NCI-H2171 treated with DMSO at 0.1 percent for 48 hours (cell line): Measurements from ENCODE around the gene FOXP1.

Experiments used
- DNase-seq: peaks from one replicate; lab custom pipeline; 2025; lab: John Stamatoyannopoulos, UW

FOXP1 gene

GRCh38 chr3:71055257-71056001, 528.1 kb downstream of the FOXP1 start:
- no peak for DNase-seq

- DNase-seq = no peak
These were observed 529.2 kb downstream of the FOXP1 start for GRCh38 chr3:71054312-71054711.

- DNase-seq = no peak
These were observed 530.0 kb downstream of the FOXP1 start for GRCh38 chr3:71053495-71053894.

- DNase-seq = no peak
These were observed 530.8 kb downstream of the FOXP1 start for GRCh38 chr3:71052716-71053115.

GRCh38 chr3:71051893-71052687, 531.4 kb downstream of the FOXP1 start:
- DNase-seq = peak; percentile 56

GRCh38 chr3:71051259-71051595, 532.3 kb downstream of the FOXP1 start:
- no peak for DNase-seq

- no peak for DNase-seq
These were observed 532.8 kb downstream of the FOXP1 start for GRCh38 chr3:71050538-71051258.

GRCh38 chr3:71050166-71050537, 533.4 kb downstream of the FOXP1 start:
- DNase-seq = no peak

GRCh38 chr3:71048948-71049347, 534.6 kb downstream of the FOXP1 start:
- no peak for DNase-seq

- DNase-seq = no peak
These were observed 535.7 kb downstream of the FOXP1 start for GRCh38 chr3:71047616-71048531.

GRCh38 chr3:71046791-71047190, 536.7 kb downstream of the FOXP1 start:
- no peak for DNase-seq

GRCh38 chr3:71045917-71046282, 537.6 kb downstream of the FOXP1 start:
- DNase-seq = no peak

- no peak for DNase-seq
These were observed 538.2 kb downstream of the FOXP1 start for GRCh38 chr3:71045212-71045916.

- no peak for DNase-seq
These were observed 540.8 kb downstream of the FOXP1 start for GRCh38 chr3:71042759-71043158.

- DNase-seq = no peak
These were observed 542.2 kb downstream of the FOXP1 start for GRCh38 chr3:71041371-71041770.

GRCh38 chr3:71039332-71039731, 544.2 kb downstream of the FOXP1 start:
- DNase-seq = no peak

GRCh38 chr3:71037775-71038174, 545.8 kb downstream of the FOXP1 start:
- DNase-seq = no peak

GRCh38 chr3:71035886-71036285, 547.6 kb downstream of the FOXP1 start:
- DNase-seq = no peak

- no peak for DNase-seq
These were observed 548.2 kb downstream of the FOXP1 start for GRCh38 chr3:71035314-71035713.

- no peak for DNase-seq
These were observed 549.8 kb downstream of the FOXP1 start for GRCh38 chr3:71033681-71034220.

GRCh38 chr3:71031914-71032521, 551.5 kb downstream of the FOXP1 start:
- DNase-seq = peak; percentile 87
